ENCODE measurements around the gene TJP3.

DNA sequence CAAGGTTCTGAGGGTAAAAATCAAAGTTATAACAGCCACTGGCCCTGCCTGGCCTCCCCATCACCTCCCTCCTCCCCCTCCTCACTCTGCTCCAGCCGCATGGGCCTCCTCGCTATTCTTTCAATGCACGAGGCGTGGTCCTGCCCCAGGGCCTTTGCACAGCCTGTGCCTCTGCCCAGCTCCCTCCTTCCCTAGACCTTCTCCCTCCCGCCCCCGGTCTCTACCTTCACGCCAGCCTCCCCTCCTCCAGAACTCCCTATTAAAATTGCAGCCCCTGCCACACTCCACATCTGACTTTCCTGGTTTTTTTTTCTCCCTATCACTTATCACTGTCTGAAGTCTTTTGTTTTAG lies 60.5 kb downstream of the TJP3 start:
- no peak for TF ChIP-seq POLR2AphosphoS5 (IDR thresholded peaks at IDR 0.05; ENCODE audit: low read depth, low read length)
- TF ChIP-seq, protein P1, sequence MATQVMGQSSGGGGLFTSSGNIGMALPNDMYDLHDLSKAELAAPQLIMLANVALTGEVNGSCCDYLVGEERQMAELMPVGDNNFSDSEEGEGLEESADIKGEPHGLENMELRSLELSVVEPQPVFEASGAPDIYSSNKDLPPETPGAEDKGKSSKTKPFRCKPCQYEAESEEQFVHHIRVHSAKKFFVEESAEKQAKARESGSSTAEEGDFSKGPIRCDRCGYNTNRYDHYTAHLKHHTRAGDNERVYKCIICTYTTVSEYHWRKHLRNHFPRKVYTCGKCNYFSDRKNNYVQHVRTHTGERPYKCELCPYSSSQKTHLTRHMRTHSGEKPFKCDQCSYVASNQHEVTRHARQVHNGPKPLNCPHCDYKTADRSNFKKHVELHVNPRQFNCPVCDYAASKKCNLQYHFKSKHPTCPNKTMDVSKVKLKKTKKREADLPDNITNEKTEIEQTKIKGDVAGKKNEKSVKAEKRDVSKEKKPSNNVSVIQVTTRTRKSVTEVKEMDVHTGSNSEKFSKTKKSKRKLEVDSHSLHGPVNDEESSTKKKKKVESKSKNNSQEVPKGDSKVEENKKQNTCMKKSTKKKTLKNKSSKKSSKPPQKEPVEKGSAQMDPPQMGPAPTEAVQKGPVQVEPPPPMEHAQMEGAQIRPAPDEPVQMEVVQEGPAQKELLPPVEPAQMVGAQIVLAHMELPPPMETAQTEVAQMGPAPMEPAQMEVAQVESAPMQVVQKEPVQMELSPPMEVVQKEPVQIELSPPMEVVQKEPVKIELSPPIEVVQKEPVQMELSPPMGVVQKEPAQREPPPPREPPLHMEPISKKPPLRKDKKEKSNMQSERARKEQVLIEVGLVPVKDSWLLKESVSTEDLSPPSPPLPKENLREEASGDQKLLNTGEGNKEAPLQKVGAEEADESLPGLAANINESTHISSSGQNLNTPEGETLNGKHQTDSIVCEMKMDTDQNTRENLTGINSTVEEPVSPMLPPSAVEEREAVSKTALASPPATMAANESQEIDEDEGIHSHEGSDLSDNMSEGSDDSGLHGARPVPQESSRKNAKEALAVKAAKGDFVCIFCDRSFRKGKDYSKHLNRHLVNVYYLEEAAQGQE (IDR thresholded peaks at IDR 0.05; ENCODE audit: insufficient read depth in 1 of 2, low read depth in 2 of 2, low read length in 2 of 2): no peak
- no peak for TF ChIP-seq SIN3A (IDR thresholded peaks at IDR 0.05; ENCODE audit: borderline replicate concordance, insufficient read depth, low read length)
- no peak for TF ChIP-seq TAF1 (IDR thresholded peaks at IDR 0.05; ENCODE audit: borderline replicate concordance, insufficient read depth, low read length)
- no peak for TF ChIP-seq FOXP2 (optimal IDR thresholded peaks at IDR 0.05; ENCODE audit: borderline replicate concordance, extremely low read depth, extremely low read length, insufficient read depth)

Data from PFSK-1 (cell line).